NT2/D1 (cell line): Measurements from ENCODE around the gene CACNA2D3.
"Not testable (repeated sequence)": the region's sequence is repeated elsewhere in the genome, so short reads cannot be mapped to it uniquely, and the experiment has no call there.

ENCODE experiments used
- DNase-seq: peaks from one replicate; pipeline ENCODE4 v3.0.0-alpha.2; 2011; ENCODE audit warnings: low read depth, low spot score
- H3K27me3 ChIP-seq: 2 replicates; pipeline ENCODE4 v1.6.0; 2011; ENCODE audit warnings: mild to moderate bottlenecking; ENCODE audit not compliant: insufficient read length, insufficient read depth
- H3K36me3 ChIP-seq: 2 replicates; pipeline ENCODE4 v1.6.1; 2011; ENCODE audit warnings: mild to moderate bottlenecking, low read length, mixed read lengths; ENCODE audit not compliant: insufficient read depth, insufficient read length
- H3K4me1 ChIP-seq: 2 replicates; pipeline ENCODE4 v1.5.1; 2011; ENCODE audit not compliant: insufficient read depth, insufficient read length
- H3K4me3 ChIP-seq: 2 replicates; pipeline ENCODE4 v1.5.1; 2011; ENCODE audit warnings: low read depth; ENCODE audit not compliant: insufficient read length
- H3K9ac ChIP-seq: 2 replicates; pipeline ENCODE4 v1.6.0; 2011; ENCODE audit warnings: low read depth; ENCODE audit not compliant: insufficient read length
- H3K9me3 ChIP-seq: 2 replicates; pipeline ENCODE4 v1.5.1; 2011; ENCODE audit warnings: mild to moderate bottlenecking, low read length; ENCODE audit not compliant: insufficient read depth
- SUZ12 ChIP-seq: IDR thresholded peaks from 2 replicates; pipeline ENCODE4 v1.6.1; 2011; ENCODE audit not compliant: insufficient read length, insufficient read depth; ENCODE audit errors: extremely low read depth
- YY1 ChIP-seq: IDR thresholded peaks from 2 replicates; pipeline ENCODE4 v1.6.1; 2011; ENCODE audit not compliant: insufficient read length, insufficient read depth
- ZNF274 ChIP-seq: IDR thresholded peaks from 2 replicates; pipeline ENCODE4 v1.6.1; 2011; ENCODE audit warnings: mild to moderate bottlenecking, low read depth, low read length

Gene CACNA2D3

DNA sequence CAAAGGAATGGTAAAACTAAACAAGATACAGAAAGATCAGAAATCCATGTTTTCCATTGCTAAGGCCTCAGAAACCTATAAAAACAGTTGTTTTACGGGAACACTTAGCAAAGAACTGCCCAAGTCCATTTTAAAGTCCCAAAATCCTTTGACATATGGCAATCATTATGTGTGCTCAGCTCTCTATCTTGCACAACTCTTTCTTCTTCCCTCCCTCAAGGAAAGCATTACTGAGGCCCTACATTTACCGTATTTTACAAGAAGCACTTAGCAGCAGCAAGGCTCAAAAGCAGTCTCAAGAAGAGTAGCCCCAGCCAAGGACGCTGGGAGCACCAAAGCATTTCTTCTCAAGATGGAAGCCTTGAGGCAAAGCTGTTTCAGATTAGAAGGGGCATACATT is 975.1 kb downstream of the CACNA2D3 start:
- TF ChIP-seq YY1 (no peak), SUZ12 (no peak), ZNF274 (no peak)
- Histone ChIP-seq H3K9me3 (no peaks in the 10 kb centered on the region), H3K4me3 (no peak overlapping the region), H3K9ac (no peak overlapping the region), H3K4me1 (no peaks in the 10 kb centered on the region), H3K36me3 (no peaks in the 10 kb centered on the region), H3K27me3 (no peaks in the 10 kb centered on the region)
- no peak for DNase-seq

DNA sequence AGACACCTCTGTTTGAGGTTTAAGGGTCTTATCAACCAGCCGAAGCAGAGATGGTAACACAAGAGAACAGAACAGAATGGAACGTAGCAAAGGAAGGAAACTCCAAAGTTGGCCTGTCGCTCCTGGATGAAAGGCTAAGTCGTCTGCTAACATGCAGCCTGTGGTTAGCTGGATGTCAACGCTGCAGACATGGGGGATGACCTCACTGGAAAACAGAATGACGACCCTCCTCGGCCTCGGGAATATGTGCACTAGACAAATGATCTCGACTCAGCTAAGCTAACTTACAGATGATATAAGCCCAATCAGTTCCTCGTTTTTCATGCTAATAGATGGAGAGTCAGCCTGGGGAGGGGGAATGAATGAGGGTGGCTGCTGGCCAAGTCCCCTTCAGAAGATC is 983.3 kb downstream of the CACNA2D3 start:
- Histone ChIP-seq H3K27me3 (no peaks in the 10 kb centered on the region), H3K36me3 (no peaks in the 10 kb centered on the region), H3K4me3 (no peak overlapping the region), H3K9me3 (no peaks in the 10 kb centered on the region), H3K4me1 (no peaks in the 10 kb centered on the region), H3K9ac (no peak overlapping the region)
- DNase-seq, result no peak
- TF ChIP-seq YY1 (no peak), SUZ12 (no peak), ZNF274 (no peak)

DNA sequence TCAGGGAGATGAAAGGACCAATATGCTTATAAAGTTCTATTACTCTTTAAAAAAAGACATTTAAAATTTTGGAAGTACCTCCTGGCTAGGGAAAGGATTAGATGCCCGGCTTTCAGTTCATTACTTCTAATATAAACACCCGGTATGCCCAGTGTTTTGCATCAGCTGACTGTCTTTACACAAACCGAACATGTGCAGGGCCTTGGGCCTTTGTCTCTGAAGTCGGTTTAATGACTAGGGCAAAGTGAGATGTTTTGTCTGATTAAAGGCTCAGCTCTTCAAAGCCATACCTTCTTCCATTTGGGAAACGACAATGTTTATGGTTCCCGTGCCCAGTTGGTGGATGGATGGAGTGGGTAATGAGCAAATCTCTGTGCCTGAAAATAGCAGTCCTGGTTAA is 984.8 kb downstream of the CACNA2D3 start:
- H3K9me3 ChIP-seq, result no peaks in the 10 kb centered on the region
- no peak for TF ChIP-seq ZNF274
- no peak for TF ChIP-seq SUZ12
- no peak for TF ChIP-seq YY1

DNA sequence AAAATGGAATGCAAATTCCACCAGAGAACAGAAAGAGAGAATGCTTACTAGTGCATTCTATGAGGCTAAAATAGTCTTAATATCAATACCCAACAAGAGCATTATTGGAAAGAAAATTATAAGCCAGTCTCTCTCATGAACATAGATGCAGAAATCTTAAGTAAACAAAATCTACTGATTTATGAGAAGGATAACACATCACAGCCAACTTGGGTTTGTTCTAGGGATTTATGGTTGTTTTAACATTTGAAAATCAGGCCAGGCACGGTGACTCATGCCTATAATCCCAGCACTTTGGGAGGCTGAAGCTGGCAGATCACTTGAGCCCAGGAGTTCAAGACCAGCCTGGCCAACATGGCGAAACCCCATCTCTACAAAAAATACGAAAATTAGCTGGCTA is 989.6 kb downstream of the CACNA2D3 start:
- H3K27me3 ChIP-seq, H3K4me3 ChIP-seq, DNase-seq, H3K4me1 ChIP-seq, H3K9ac ChIP-seq, H3K36me3 ChIP-seq: not testable (repeated sequence)
- peaks cover 12% of the 10 kb centered on the region for H3K9me3 ChIP-seq

More for the DNA sequence above, 984.8 kb downstream of the CACNA2D3 start:
- H3K9ac ChIP-seq, result no peak overlapping the region
- H3K36me3 ChIP-seq, result no peaks in the 10 kb centered on the region
- no peak overlapping the region for H3K4me3 ChIP-seq
- no peak for DNase-seq
- H3K4me1 ChIP-seq, result no peaks in the 10 kb centered on the region
- no peaks in the 10 kb centered on the region for H3K27me3 ChIP-seq

DNA sequence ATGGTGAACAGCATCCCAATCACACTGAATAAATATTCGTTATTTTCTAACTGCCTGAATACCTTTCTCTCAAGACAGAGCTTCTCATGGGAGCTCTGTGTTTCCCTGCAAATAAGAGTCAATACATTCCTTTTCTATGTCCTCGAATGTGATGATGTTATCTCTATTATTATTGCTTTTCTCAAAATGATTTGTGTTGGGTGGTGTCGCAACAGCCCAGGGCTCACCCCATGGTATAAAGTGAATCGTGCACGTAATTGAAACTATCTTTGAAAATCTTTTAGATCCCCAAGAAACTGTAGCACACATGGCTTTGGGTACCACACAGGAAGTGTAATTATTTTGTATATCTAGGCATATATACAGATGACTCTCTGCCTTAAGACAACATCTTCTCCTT is 996.1 kb downstream of the CACNA2D3 start:
- TF ChIP-seq YY1 (no peak), ZNF274 (no peak), SUZ12 (no peak)
- H3K4me1 ChIP-seq, result no peaks in the 10 kb centered on the region
- no peak for DNase-seq
- peaks cover 2% of the 10 kb centered on the region; the same call in 1 of the 2 replicates for H3K9me3 ChIP-seq
- H3K9ac ChIP-seq, result no peak overlapping the region
- no peaks in the 10 kb centered on the region for H3K36me3 ChIP-seq
- H3K4me3 ChIP-seq, result no peak overlapping the region
- H3K27me3 ChIP-seq, result no peaks in the 10 kb centered on the region

DNA sequence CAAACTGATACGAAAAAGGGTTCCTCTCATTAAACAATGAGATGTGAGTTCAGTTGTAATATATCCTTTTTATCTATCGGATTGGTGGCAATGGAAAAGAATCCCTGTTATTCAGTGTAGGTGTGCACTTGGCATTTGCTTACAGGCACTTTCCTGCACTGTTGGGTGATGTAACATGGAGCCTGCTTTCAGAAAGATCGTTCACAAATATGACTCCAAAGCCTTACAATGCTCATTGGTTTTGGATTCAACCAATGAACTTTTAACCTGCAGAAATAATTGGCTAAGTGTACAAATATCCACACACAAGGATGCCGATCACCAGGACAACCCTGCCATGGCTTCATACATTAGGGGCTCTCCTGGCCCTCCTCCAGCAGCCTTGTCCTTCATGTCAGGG is 996.9 kb downstream of the CACNA2D3 start:
- no peaks in the 10 kb centered on the region for H3K9me3 ChIP-seq
- H3K4me1 ChIP-seq, result no peaks in the 10 kb centered on the region
- no peaks in the 10 kb centered on the region for H3K36me3 ChIP-seq
- no peak for DNase-seq
- H3K9ac ChIP-seq, result no peak overlapping the region
- H3K27me3 ChIP-seq, result no peaks in the 10 kb centered on the region
- no peak for TF ChIP-seq SUZ12
- TF ChIP-seq YY1, result no peak
- no peak for TF ChIP-seq ZNF274
- H3K4me3 ChIP-seq, result no peak overlapping the region

DNA sequence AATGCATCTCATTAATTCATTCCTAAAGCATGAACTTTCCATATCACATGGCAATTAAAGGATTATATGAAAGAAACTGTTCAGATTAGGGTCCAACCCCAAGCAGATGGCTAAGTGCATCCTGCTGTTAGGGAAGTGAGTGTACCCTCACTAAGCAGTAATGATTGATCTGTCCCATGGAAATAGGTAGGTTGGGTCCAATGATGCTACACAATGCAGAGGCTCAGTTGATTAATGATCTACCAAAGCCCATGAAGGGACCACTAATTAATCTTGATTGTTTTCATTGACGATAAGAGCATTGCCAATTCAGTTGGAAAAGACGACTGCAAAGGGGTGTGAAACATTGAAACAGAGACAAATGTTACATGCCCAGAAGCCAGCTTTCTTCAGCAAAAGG is 1000.0 kb downstream of the CACNA2D3 start:
- no peak overlapping the region for H3K4me3 ChIP-seq
- no peaks in the 10 kb centered on the region for H3K4me1 ChIP-seq
- no peaks in the 10 kb centered on the region for H3K27me3 ChIP-seq
- H3K9ac ChIP-seq, result no peak overlapping the region
- no peak for DNase-seq
- H3K36me3 ChIP-seq, result no peaks in the 10 kb centered on the region
- TF ChIP-seq ZNF274 (no peak), SUZ12 (no peak)
- no peaks in the 10 kb centered on the region for H3K9me3 ChIP-seq
